Measurements from ENCODE around the gene IREB2.

DNA sequence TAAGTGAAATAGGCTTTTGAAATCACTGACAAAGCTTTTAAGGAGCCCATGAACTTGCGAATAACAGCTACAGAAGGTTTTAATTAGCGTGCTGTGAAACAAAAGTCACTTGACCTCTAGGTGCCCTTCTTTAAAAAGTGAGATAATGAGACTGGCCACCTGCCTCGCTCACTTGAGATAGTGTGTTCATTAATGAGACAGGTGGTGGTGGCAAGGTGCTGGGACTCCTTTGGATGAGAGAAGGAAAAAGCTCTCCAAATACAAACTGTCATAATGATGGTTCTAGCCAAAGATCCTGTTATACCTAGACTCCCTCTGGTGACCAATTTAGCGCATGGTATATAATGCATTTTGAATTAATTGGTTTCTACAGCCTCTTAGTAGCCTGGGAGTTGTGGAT is 22.7 kb upstream of the IREB2 start:
- TF ChIP-seq POLR2A (IDR thresholded peaks at IDR 0.05), result no peak
- TF ChIP-seq, protein P1, sequence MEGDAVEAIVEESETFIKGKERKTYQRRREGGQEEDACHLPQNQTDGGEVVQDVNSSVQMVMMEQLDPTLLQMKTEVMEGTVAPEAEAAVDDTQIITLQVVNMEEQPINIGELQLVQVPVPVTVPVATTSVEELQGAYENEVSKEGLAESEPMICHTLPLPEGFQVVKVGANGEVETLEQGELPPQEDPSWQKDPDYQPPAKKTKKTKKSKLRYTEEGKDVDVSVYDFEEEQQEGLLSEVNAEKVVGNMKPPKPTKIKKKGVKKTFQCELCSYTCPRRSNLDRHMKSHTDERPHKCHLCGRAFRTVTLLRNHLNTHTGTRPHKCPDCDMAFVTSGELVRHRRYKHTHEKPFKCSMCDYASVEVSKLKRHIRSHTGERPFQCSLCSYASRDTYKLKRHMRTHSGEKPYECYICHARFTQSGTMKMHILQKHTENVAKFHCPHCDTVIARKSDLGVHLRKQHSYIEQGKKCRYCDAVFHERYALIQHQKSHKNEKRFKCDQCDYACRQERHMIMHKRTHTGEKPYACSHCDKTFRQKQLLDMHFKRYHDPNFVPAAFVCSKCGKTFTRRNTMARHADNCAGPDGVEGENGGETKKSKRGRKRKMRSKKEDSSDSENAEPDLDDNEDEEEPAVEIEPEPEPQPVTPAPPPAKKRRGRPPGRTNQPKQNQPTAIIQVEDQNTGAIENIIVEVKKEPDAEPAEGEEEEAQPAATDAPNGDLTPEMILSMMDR (IDR thresholded peaks at IDR 0.05), result peak in 4 of 6 experiments; percentile 18 to 65 (median 62)
